Endothelial cell of umbilical vein (primary cell): ENCODE data around the gene FOXP1. TPM values are rescaled to one million over a fixed set of nuclear protein-coding genes. Genes with fewer than 3 reads are reported as not detected.

ENCODE experiments used
- BruUV-seq: library from RNA; stranded (reverse); fragments of 400-500 nt; replicated peaks from 2 replicates; lab custom pipeline; 2021; lab: Mats Ljungman, UMichigan
- CTCF ChIA-PET: fragments of 300-600, 350-600 bp; sonication (Branson Sonifier 250); formaldehyde crosslinking; loops from one replicate; lab custom pipeline; 2021; ENCODE audit warnings: antibody characterized with exemption, inconsistent platforms; lab: Charles Lee
- POLR2A ChIA-PET: fragments of 300-600, 350-600 bp; sonication (Branson Sonifier 250); formaldehyde crosslinking; loops from one replicate; lab custom pipeline; 2021; ENCODE audit warnings: antibody characterized with exemption, inconsistent platforms; lab: Charles Lee
- DNase-seq: peaks from one replicate; pipeline ENCODE4 v3.0.0-alpha.2; 2011; ENCODE audit warnings: low read depth, low spot score
- FAIRE-seq: peaks from 2 replicates; lab custom pipeline; 2011; peaks lifted over from hg19 to GRCh38; lab: Jason Lieb, UNC
- H2AFZ ChIP-seq: 2 replicates; pipeline ENCODE4 v1.6.0; 2012; ENCODE audit warnings: low read depth, low read length, control low read depth, inconsistent platforms
- H3K27ac ChIP-seq: 2 replicates; pipeline ENCODE4 v1.5.1; 2011; ENCODE audit warnings: low read depth, mild to moderate bottlenecking, control low read depth, low read length, moderate library complexity; ENCODE audit not compliant: insufficient read depth
- H3K27me3 ChIP-seq, 2 experiments: 2 replicates each; pipeline versions ENCODE4 v1.6.0 to v1.6.1; 2011; ENCODE audit warnings: low read length in 2 of 2, mixed read lengths in 1 of 2; ENCODE audit not compliant: control insufficient read depth in 2 of 2, insufficient read depth in 2 of 2
- H3K36me3 ChIP-seq, 2 experiments: 2 replicates in 1 of 2; 3 replicates in 1 of 2; pipeline ENCODE4 v1.5.1; 2011; ENCODE audit warnings: low read length in 2 of 2, mild to moderate bottlenecking in 1 of 2, moderate library complexity in 1 of 2; ENCODE audit not compliant: control insufficient read depth in 2 of 2, insufficient read depth in 2 of 2; ENCODE audit errors: extremely low read depth in 1 of 2
- H3K4me1 ChIP-seq: 3 replicates; pipeline ENCODE4 v1.5.1; 2011; ENCODE audit warnings: mild to moderate bottlenecking, low read length; ENCODE audit not compliant: control insufficient read depth, insufficient read depth; ENCODE audit errors: extremely low read depth
- H3K4me2 ChIP-seq: 2 replicates; pipeline ENCODE4 v1.6.1; 2011; ENCODE audit warnings: low read length, control low read depth, mixed read lengths; ENCODE audit not compliant: insufficient read depth
- H3K4me3 ChIP-seq, 3 experiments: fragments of 200-600 bp in 1 of 3; sonication (generic), shearing (Covaris generic) in 1 of 3; replicated peaks in 1 of 3; 2 replicates each; pipeline ENCODE4 v1.5.1; 2011 to 2016; ENCODE audit warnings: control low read depth in 3 of 3, low read length in 3 of 3, mild to moderate bottlenecking in 2 of 3, inconsistent platforms in 1 of 3, low read depth in 1 of 3, moderate library complexity in 1 of 3; ENCODE audit not compliant: insufficient read depth in 1 of 3
- H3K79me2 ChIP-seq: 2 replicates; pipeline ENCODE4 v1.6.0; 2012; ENCODE audit warnings: low read length, inconsistent platforms; ENCODE audit not compliant: control insufficient read depth, insufficient read depth
- H3K9ac ChIP-seq: replicated peaks from 2 replicates; pipeline ENCODE3; 2011; ENCODE audit warnings: low read length, control low read depth; ENCODE audit not compliant: insufficient read depth; ENCODE audit errors: extremely low read depth
- H3K9me1 ChIP-seq: replicated peaks from 3 replicates; pipeline ENCODE4 v1.6.0; 2011; ENCODE audit warnings: mild to moderate bottlenecking, low read length; ENCODE audit not compliant: control insufficient read depth, insufficient read depth; ENCODE audit errors: extremely low read depth
- H3K9me3 ChIP-seq: replicated peaks from 2 replicates; pipeline ENCODE4 v1.5.1; 2012; ENCODE audit warnings: low read length, inconsistent platforms; ENCODE audit not compliant: control insufficient read depth, insufficient read depth
- H4K20me1 ChIP-seq: replicated peaks from 2 replicates; pipeline ENCODE3; 2011; ENCODE audit warnings: mild to moderate bottlenecking, low read length; ENCODE audit not compliant: control insufficient read depth, insufficient read depth; ENCODE audit errors: extremely low read depth
- CTCF ChIP-seq, 2 donors: IDR thresholded peaks; 1 replicate in 1 of 2; 2 replicates in 1 of 2; pipeline ENCODE4 v1.5.1; 2011; ENCODE audit warnings: low read length in 2 of 2, mild to moderate bottlenecking in 2 of 2, moderate library complexity in 2 of 2, control low read depth in 1 of 2, inconsistent platforms in 1 of 2, low read depth in 1 of 2; ENCODE audit not compliant: insufficient read depth in 1 of 2; ENCODE audit errors: extremely low read depth in 1 of 2
- EZH2 ChIP-seq: IDR thresholded peaks from 2 replicates; pipeline ENCODE4 v1.6.1; 2012; ENCODE audit warnings: borderline replicate concordance, low read depth, mild to moderate bottlenecking, moderate library complexity, low read length, inconsistent platforms; ENCODE audit not compliant: severe bottlenecking
- FOS ChIP-seq: IDR thresholded peaks from 2 replicates; pipeline ENCODE4 v1.6.1; 2011; ENCODE audit warnings: mild to moderate bottlenecking, low read length, moderate library complexity, borderline replicate concordance; ENCODE audit not compliant: insufficient read depth
- GATA2 ChIP-seq: IDR thresholded peaks from 2 replicates; pipeline ENCODE4 v1.7.0; 2011; ENCODE audit warnings: low read depth, mild to moderate bottlenecking, moderate library complexity, mixed read lengths, low read length; ENCODE audit not compliant: insufficient read length, insufficient read depth
- JUN ChIP-seq: IDR thresholded peaks from 2 replicates; pipeline ENCODE4 v1.6.1; 2011; ENCODE audit warnings: borderline replicate concordance, low read depth; ENCODE audit not compliant: insufficient read length, insufficient read depth
- MYC ChIP-seq: IDR thresholded peaks from one replicate; pipeline ENCODE4 v1.6.1; 2011; ENCODE audit warnings: mild to moderate bottlenecking, low read depth, low read length
- POLR2A ChIP-seq: IDR thresholded peaks from 2 replicates; pipeline ENCODE4 v1.6.1; 2012; ENCODE audit warnings: low read depth, mild to moderate bottlenecking, control low read depth, low read length
- POLR2AphosphoS5 ChIP-seq: IDR thresholded peaks from 2 replicates; pipeline ENCODE4 v1.6.1; 2012; ENCODE audit warnings: low read depth, mild to moderate bottlenecking, control low read depth, low read length, moderate library complexity; ENCODE audit not compliant: insufficient read depth
- dilution Hi-C: fragments of 300-500 bp; cut with MboI; formaldehyde crosslinking; loops from one replicate; pipeline ENCODE4 v1.15.0; 2019; ENCODE audit warnings: low sequenced_read_pairs; ENCODE audit not compliant: extremely low pct_ligation_motif_present
- intact Hi-C: fragments of 100-400 bp; cut with micrococcal nuclease; formaldehyde crosslinking; loops from one replicate; pipeline ENCODE4 v1.10.0; 2022
- polyA plus RNA-seq, 4 experiments: library from polyadenylated mRNA; depleted of rRNA in 3 of 4; stranded (reverse) in 3 of 4; unstranded in 1 of 4; fragments of >200 nt; gene quantifications; 2 replicates each; pipeline versions ENCODE4 v1.2.1 to v1.2.3, GENCODE V29; 2011 to 2012; ENCODE audit warnings: missing spikeins in 1 of 4
- total RNA-seq: library from RNA; stranded (reverse); gene quantifications from 2 replicates; pipeline ENCODE4 v1.2.3, GENCODE V29; 2021
- TF ChIP-seq, protein P1 (sequence below): IDR thresholded peaks from 2 replicates; pipeline ENCODE4 v1.6.1; 2011; ENCODE audit not compliant: insufficient read depth, insufficient read length

Gene FOXP1
- total and polyA plus RNA-seq, 2 donors (not counting 3 experiments of a cell fraction or from before 2014, with no cell fraction given), result 41.0 to 107 TPM

DNA sequence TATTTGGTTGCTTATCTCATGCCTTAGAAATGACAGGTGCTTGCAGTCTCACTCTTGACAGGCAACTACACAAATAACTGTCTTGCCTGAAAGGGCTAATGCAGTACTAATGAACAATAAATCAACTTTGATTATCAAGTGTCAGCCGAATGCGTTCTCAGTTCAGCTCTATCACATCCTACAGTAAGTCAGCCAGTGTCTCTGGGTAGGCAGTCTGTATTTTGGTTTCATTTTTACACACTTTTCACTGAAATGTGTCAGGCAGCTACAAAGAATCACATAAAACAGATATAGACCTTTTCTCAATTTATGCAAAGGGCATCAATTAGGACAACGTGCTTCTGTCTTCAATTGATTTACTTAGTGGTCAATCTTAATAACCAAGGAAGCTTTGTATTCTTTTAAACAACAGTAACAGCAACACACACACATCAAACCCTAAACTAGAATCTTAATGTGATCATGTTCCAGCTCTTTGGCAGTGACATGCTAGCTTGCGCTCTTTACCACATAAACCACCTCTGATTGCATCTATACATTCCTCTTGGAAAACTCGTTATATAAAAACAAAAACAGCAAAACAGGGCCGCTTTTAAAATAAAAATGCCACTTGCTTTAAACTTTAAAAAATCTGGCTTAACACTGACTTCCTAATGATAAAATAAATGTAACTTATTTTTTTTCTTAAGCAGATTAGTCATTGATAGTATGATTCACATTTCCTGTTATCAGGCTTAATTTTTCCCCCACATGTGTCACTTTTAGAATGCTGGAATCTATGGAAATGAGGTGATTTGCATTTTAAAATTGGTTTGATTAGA is 520.4 kb downstream of the FOXP1 start:
- BruUV-seq, result no TSS peak

More for the DNA sequence above, 520.4 kb downstream of the FOXP1 start:
- peak overlapping the region; percentile 83 for H3K27ac ChIP-seq
- intact Hi-C loops (loop anchor here (1.0 to 10.0 kb wide), 8 partner anchors 8 to 968 kb away; partner anchors contain the start of gene FOXP1), dilution Hi-C loops (no loop called here)
- no peaks in the 10 kb centered on the region for H3K36me3 ChIP-seq
- POLR2A ChIA-PET, result interaction anchor here (1.1 to 1.2 kb wide), 2 partner anchors 12 to 56 kb away, joined by 3 read pairs; no protein-coding TSS in a partner anchor
- H3K9me3 ChIP-seq, result no peaks in the 10 kb centered on the region
- H3K4me3 ChIP-seq, result peak overlapping the region; percentile 64 to 93 (median 84)
- no peak overlapping the region for H2AFZ ChIP-seq
- DNase-seq (peak; percentile 82), FAIRE-seq (no peak)
- peak overlapping the region; percentile 88 for H3K9ac ChIP-seq
- peak overlapping the region; percentile 99 for H3K4me2 ChIP-seq
- TF ChIP-seq EZH2 (no peak), MYC (no peak), GATA2 (no peak), FOS (peak; percentile 91), POLR2AphosphoS5 (no peak), CTCF (IDR thresholded peaks at IDR 0.05; ENCODE audit: extremely low read depth in 1 of 2, insufficient read depth in 1 of 2, low read depth in 1 of 2, low read length in 2 of 2) (no peak), POLR2A (no peak), JUN (peak; percentile 85)
- TF ChIP-seq, protein P1, sequence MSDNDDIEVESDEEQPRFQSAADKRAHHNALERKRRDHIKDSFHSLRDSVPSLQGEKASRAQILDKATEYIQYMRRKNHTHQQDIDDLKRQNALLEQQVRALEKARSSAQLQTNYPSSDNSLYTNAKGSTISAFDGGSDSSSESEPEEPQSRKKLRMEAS, result no peak
- H3K27me3 ChIP-seq, result no peaks in the 10 kb centered on the region
- H4K20me1 ChIP-seq, result peaks cover 2% of the 10 kb centered on the region
- CTCF ChIA-PET, result interaction anchor here (1.0 to 5.6 kb wide), 10 partner anchors 13 to 522 kb away, joined by 3 to 23 read pairs (median 4); no protein-coding TSS in a partner anchor
- H3K79me2 ChIP-seq, result peaks cover 67% of the 10 kb centered on the region
- H3K9me1 ChIP-seq, result no peaks in the 10 kb centered on the region
- H3K4me1 ChIP-seq, result peaks cover 68% of the 10 kb centered on the region
